ENCODE measurements around the gene COLEC11. TPM values are rescaled to one million over a fixed set of nuclear protein-coding genes. Genes with fewer than 3 reads are reported as not detected.

Gene COLEC11
- total RNA-seq, 1 experiment from 2014 or later = 1.3 TPM

DNA sequence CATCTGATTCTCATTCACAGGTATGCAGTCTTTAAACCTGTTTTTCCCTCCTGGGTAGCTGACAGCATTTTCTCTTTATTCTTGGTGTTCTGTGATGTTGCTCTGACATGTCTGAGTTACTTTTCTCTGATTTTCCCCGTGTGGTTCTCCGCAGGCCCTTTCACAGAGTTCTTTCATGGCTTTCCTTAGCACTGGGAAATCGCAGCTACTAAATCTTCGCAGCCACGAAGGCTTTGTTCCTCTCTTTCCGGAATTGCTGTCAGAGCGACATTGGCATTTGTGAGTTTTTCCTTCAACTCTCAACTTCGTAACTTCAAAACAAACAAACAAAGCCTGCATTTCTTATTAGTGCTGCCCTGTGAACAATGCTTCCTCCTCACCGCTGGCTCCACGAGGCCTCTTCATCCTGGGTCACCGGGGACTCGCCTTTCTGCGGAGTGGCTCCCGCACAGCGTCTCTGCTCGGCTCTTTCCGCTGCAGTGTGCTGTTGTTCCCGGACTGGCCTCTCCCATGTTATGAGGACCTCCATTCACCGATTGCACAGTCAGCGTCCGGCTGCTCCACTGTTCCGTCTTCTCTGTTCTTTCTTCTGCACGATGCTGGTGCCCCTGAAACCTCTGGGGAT is 16.1 kb downstream of the COLEC11 start (continued):
- TF ChIP-seq, protein P1, sequence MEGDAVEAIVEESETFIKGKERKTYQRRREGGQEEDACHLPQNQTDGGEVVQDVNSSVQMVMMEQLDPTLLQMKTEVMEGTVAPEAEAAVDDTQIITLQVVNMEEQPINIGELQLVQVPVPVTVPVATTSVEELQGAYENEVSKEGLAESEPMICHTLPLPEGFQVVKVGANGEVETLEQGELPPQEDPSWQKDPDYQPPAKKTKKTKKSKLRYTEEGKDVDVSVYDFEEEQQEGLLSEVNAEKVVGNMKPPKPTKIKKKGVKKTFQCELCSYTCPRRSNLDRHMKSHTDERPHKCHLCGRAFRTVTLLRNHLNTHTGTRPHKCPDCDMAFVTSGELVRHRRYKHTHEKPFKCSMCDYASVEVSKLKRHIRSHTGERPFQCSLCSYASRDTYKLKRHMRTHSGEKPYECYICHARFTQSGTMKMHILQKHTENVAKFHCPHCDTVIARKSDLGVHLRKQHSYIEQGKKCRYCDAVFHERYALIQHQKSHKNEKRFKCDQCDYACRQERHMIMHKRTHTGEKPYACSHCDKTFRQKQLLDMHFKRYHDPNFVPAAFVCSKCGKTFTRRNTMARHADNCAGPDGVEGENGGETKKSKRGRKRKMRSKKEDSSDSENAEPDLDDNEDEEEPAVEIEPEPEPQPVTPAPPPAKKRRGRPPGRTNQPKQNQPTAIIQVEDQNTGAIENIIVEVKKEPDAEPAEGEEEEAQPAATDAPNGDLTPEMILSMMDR (IDR thresholded peaks at IDR 0.05) = no peak

DNA sequence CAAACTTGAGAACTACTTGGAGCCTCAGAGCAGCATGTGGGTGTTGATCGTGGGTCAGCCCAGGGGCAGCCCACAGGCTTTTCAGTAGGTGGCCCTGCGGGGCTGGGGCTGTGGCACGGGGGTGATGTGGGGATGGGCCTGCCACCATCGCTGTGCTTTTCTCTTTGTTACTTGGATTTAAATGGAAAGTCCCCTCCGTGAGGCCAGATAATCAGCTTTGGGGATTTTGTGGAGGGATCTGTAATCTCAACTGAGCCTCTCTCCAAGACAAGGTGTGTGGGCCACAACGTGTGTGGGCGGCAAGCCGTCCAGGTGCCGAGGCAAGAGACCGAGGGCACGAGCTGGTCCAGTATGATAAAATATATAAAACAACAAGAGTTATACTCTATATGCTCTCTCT is 16.7 kb downstream of the COLEC11 start:
- H3K27ac Mint-ChIP-seq = no peak overlapping the region
- H3K9me3 Mint-ChIP-seq = peaks cover 10% of the 10 kb centered on the region
- no peak for TF ChIP-seq SMAD3 (CRISPR knock-in tag; IDR thresholded peaks at IDR 0.05; ENCODE audit: borderline replicate concordance)
- TF ChIP-seq, protein P2, sequence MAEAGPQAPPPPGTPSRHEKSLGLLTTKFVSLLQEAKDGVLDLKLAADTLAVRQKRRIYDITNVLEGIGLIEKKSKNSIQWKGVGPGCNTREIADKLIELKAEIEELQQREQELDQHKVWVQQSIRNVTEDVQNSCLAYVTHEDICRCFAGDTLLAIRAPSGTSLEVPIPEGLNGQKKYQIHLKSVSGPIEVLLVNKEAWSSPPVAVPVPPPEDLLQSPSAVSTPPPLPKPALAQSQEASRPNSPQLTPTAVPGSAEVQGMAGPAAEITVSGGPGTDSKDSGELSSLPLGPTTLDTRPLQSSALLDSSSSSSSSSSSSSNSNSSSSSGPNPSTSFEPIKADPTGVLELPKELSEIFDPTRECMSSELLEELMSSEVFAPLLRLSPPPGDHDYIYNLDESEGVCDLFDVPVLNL (CRISPR knock-in tag; IDR thresholded peaks at IDR 0.05; ENCODE audit: borderline replicate concordance, low read depth) = no peak
- TF ChIP-seq GABPB1 (CRISPR knock-in tag; IDR thresholded peaks at IDR 0.05) = no peak
- TF ChIP-seq EMX1 (CRISPR knock-in tag; IDR thresholded peaks at IDR 0.05) = no peak
- no peak for TF ChIP-seq ZNF121 (CRISPR knock-in tag; IDR thresholded peaks at IDR 0.05)
- TF ChIP-seq, protein P3, sequence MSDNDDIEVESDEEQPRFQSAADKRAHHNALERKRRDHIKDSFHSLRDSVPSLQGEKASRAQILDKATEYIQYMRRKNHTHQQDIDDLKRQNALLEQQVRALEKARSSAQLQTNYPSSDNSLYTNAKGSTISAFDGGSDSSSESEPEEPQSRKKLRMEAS (CRISPR knock-in tag; IDR thresholded peaks at IDR 0.05) = no peak
- no peak for TF ChIP-seq GTF2I (CRISPR knock-in tag; conservative IDR thresholded peaks at IDR 0.05)
- TF ChIP-seq, protein P4, sequence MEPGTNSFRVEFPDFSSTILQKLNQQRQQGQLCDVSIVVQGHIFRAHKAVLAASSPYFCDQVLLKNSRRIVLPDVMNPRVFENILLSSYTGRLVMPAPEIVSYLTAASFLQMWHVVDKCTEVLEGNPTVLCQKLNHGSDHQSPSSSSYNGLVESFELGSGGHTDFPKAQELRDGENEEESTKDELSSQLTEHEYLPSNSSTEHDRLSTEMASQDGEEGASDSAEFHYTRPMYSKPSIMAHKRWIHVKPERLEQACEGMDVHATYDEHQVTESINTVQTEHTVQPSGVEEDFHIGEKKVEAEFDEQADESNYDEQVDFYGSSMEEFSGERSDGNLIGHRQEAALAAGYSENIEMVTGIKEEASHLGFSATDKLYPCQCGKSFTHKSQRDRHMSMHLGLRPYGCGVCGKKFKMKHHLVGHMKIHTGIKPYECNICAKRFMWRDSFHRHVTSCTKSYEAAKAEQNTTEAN (CRISPR knock-in tag; IDR thresholded peaks at IDR 0.05) = no peak
- TF ChIP-seq OVOL2 (CRISPR knock-in tag; IDR thresholded peaks at IDR 0.05; ENCODE audit: borderline replicate concordance) = no peak
- DNase-seq (ENCODE audit: low spot score) = no peak
- ChIA-PET POLR2A (no interaction called here), CTCF (no interaction called here)
- H3K4me3 Mint-ChIP-seq = no peak overlapping the region
- peaks cover 10% of the 10 kb centered on the region for H3K36me3 Mint-ChIP-seq
- peaks cover 4% of the 10 kb centered on the region; the same call in 1 of the 2 replicates for H3K27me3 Mint-ChIP-seq (ENCODE audit: low read depth)
- no peaks in the 10 kb centered on the region for H3K4me1 Mint-ChIP-seq
- ATAC-seq = no peak

DNA sequence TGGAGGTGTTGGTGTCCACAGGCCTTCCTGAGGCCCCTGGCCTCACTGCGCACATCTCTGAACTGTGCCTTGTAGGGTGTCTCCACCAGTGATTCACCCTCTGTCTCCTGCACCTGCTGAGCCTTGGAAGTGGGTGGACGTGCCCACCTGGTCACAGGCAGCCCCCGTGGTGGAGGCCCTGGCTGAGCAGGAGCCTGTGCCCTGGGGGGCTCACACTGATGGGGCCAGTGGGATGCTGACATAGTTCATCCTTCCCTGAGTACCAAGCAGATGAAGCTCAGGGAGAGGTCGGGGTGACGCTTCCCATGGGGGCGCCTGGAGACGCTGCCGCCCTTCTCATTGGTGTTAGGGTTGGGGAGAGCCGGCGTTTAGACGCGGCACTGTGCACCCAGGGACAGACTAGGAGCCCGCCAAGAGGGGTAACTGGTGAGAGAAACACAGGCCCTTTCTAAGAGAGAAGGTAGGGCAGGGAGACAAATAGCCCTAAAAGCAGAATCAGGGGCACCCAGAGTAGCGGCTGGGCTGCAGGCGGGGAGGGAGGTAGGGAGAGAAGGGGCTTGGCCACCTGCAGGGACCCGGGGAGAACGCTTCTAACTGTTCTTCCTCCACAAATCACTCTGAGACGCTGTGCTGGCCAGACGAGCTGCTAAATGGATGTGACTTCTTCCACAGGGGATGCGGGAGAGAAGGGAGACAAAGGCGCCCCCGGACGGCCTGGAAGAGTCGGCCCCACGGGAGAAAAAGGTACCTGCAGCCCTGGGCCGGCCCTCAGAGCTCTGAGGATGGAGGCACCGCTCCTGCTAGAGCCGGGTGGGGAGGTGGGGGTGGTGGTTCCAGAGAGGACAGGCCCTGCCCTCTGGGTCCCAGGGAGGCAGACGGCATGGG is 18.0 kb downstream of the COLEC11 start:
- TF ChIP-seq ZNF416 (CRISPR knock-in tag; IDR thresholded peaks at IDR 0.05) (no peak), CREB1 (CRISPR knock-in tag; IDR thresholded peaks at IDR 0.05) (no peak), ZNF423 (CRISPR knock-in tag; IDR thresholded peaks at IDR 0.05) (no peak)
- TF ChIP-seq, protein P5, sequence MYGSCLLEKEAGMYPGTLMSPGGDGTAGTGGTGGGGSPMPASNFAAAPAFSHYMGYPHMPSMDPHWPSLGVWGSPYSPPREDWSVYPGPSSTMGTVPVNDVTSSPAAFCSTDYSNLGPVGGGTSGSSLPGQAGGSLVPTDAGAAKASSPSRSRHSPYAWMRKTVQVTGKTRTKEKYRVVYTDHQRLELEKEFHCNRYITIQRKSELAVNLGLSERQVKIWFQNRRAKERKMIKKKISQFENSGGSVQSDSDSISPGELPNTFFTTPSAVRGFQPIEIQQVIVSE (CRISPR knock-in tag; IDR thresholded peaks at IDR 0.05; ENCODE audit: borderline replicate concordance) = no peak
- TF ChIP-seq, protein P6, sequence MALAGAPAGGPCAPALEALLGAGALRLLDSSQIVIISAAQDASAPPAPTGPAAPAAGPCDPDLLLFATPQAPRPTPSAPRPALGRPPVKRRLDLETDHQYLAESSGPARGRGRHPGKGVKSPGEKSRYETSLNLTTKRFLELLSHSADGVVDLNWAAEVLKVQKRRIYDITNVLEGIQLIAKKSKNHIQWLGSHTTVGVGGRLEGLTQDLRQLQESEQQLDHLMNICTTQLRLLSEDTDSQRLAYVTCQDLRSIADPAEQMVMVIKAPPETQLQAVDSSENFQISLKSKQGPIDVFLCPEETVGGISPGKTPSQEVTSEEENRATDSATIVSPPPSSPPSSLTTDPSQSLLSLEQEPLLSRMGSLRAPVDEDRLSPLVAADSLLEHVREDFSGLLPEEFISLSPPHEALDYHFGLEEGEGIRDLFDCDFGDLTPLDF (CRISPR knock-in tag; IDR thresholded peaks at IDR 0.05) = no peak
- TF ChIP-seq, protein P7, sequence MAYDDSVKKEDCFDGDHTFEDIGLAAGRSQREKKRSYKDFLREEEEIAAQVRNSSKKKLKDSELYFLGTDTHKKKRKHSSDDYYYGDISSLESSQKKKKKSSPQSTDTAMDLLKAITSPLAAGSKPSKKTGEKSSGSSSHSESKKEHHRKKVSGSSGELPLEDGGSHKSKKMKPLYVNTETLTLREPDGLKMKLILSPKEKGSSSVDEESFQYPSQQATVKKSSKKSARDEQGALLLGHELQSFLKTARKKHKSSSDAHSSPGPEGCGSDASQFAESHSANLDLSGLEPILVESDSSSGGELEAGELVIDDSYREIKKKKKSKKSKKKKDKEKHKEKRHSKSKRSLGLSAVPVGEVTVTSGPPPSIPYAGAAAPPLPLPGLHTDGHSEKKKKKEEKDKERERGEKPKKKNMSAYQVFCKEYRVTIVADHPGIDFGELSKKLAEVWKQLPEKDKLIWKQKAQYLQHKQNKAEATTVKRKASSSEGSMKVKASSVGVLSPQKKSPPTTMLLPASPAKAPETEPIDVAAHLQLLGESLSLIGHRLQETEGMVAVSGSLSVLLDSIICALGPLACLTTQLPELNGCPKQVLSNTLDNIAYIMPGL (CRISPR knock-in tag; IDR thresholded peaks at IDR 0.05) = no peak
- H3K27ac Mint-ChIP-seq = no peak overlapping the region
- peaks cover 23% of the 10 kb centered on the region for H3K9me3 Mint-ChIP-seq
- H3K4me3 Mint-ChIP-seq = no peak overlapping the region
- no peak for DNase-seq (ENCODE audit: low spot score)
- peaks cover 5% of the 10 kb centered on the region; the same call in 1 of the 2 replicates for H3K27me3 Mint-ChIP-seq (ENCODE audit: low read depth)
- CTCF ChIA-PET = interaction anchor here (1.4 kb wide), 1 partner anchor 16 kb away, joined by 3 read pairs; no protein-coding TSS in a partner anchor
- peaks cover 20% of the 10 kb centered on the region for H3K36me3 Mint-ChIP-seq
- no peaks in the 10 kb centered on the region for H3K4me1 Mint-ChIP-seq
- ATAC-seq = no peak
- POLR2A ChIA-PET = no interaction called here
